Activated CD4-positive, alpha-beta T cell treated with anti-CD3 and anti-CD28 coated beads, Interleukin-2, amount 50 U/mL, for 24 hours (primary cell): Measurements from ENCODE around the gene TMED5.

ENCODE experiments used
- DNase-seq, 2 donors: peaks; one replicate each; pipeline ENCODE4 v3.0.0-alpha.2; 2020; ENCODE audit warnings: low read depth in 1 of 2, low spot score in 1 of 2

TMED5 gene

DNA sequence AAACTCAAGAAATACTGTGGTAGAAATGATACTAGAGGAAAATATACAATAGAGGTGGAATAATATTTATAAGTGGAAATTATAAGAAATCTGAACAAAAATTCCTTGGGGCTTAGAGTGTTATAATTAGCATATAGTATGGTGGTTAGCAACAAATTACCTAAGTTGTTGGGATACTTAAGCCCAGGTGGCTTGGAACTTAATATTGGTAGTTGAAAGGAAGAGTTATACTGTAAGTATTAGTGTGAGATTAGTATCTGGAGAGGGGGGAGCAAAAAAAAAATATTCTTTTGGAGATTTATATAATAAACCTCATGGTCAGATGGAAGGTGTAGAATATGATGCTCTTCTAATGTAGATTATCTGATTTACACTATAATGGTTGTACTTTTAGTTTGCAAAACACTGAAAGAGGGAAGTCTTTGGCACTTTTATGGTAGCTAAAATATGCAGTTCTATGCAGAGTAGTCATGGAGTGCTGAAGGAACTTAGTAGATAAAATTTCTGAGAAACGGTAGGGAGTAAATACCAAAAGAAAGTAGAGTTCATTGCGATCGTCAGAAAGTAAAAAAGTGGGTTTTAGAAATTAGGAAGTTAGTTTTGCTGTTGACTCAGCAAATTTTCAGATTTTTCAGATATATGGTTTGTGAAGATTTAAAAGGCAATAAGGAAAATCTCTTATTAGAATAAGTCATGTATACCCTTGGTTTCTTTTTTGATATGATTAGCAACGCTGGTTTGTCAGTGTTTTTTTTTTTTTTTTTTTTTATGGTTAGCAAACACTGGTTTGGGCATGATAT lies 55.5 kb downstream of the TMED5 start:
- no peak for DNase-seq

DNA sequence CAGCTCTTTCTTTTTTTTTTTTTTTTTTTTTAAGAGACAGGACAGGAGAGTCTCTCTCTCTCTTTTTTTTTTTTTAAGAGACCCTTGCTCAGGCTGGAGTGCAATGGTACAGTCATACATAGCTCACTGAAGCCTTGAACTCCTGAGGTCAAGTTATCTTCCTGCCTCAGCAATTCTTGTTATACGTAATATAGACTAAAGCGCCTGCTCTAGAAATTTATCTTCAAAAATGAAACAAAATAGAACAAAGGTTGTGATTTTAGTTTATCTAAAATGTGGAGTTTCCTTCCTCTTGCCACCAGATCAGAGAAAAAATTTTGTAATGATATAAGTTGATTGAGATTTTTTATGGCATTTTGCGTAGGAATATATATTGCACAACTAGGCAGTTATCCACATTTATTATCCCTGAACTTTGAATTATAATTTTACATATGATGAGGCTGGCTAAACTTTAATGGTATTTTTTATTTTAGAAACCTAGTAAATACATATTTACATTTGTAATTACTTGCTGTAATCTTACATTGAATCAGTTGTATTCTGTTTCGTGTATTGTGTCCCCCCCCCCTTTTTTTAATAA lies 56.9 kb downstream of the TMED5 start:
- no peak for DNase-seq

DNA sequence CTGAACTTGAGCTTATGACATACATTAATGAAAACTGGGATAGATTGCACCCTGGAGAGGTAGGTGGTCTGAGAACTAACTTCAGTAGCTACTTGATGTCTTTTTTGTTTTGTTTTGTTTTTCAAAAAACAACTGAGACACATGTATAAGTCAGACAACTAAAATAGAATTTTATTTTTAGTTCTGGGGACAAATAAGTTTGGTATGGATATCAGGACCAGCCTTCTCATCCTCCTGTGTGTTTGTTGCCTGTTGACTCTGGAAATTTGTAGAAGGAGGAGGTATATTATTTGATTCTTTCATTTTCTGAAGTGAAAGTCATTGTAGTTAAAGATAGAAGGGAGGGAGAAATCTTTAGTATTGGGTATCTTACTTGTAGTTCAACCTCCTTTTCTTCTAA lies 59.6 kb downstream of the TMED5 start:
- no peak for DNase-seq

DNA sequence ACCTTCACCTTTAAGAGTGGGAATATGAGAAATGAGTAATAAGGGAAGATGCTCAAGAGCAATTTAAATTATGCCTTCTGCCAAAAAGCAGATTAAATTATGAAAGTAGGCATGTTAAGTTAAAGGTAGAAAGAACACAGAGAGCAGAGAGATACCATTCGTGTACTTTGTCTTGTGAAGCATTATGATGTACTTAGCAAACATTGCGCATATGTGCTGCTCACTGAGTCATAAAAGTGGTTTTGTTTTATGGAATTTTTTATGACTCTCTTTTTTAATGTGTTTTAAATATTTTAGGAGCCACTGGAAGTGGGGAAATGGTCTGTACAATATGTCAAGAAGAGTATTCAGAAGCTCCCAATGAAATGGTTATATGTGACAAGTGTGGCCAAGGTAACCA lies 65.8 kb downstream of the TMED5 start:
- no peak for DNase-seq

DNA sequence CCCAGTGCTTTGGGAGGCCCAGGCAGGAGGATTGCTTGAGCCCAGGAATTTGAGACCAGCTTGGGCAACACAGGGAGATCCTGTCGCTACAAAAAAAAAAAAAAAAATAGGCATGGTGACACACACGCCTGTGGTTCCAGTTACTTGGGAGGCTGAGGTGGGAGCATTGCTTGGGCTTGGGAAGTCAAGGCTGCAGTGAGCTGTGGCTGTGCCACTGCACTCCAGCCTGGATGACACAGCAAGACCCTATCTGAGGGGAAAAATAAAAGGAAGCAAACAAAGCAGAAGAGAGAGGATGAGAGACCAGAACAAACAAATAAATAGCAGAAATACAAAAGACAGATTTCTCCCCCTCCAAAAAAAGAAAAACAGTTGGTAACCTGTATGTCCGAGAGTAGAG lies 67.1 kb downstream of the TMED5 start:
- DNase-seq = no peak

DNA sequence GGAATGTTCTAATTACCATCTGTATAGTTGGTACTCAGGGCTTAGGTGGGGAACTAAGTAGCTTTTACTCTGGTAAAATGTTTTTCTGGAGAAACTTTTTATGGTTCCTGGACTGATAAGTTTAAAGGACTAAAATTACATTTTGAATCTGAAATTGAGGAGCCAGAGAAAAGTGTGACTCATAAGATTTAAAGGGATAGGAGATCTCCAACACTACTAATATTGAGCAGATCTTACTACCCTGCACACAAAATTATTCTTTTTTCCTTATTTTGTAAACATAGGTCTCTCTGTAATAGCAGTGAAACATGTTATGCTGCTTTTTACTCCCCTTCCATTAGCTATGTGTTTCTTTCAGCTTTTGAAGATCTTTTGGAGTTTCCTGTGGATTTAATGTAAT lies 68.7 kb downstream of the TMED5 start:
- no peak for DNase-seq

DNA sequence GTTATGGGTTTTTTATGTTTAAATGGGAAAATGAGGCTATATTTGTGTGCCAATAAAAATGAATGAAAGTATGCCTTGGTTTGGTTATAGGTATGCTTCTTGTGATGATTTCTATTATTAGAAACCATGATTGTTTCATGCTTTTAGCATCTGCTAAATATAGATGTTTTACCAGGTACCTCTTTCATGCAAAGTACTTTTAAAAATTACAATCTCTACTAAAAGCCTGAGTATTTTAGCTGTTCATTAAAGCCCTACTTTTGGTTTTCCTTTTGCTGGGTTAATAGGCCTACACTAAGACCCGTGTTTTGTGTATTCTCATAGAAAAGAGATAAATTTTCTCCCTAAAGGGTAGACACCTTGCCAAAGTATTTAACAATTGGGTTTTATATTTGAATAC lies 69.1 kb downstream of the TMED5 start:
- no peak for DNase-seq

DNA sequence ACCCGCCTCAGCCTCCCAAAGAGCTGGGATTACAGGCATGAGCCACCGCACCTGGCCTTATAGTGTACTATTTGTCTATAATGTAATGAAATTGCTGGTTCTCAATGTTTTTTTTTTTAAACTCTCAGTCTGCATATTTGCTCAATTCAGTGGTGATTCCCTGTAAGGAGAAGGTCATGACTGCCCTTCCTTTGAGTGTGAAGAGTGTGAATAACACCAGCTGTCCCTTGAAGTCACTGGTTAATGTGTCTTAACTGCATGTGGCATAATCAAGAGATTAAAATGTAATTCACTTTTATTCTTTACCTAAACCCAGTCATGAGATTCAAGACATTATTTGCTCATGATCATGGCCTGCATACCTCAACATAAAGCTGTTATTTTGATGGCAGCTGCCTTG lies 70.6 kb downstream of the TMED5 start:
- DNase-seq = no peak

DNA sequence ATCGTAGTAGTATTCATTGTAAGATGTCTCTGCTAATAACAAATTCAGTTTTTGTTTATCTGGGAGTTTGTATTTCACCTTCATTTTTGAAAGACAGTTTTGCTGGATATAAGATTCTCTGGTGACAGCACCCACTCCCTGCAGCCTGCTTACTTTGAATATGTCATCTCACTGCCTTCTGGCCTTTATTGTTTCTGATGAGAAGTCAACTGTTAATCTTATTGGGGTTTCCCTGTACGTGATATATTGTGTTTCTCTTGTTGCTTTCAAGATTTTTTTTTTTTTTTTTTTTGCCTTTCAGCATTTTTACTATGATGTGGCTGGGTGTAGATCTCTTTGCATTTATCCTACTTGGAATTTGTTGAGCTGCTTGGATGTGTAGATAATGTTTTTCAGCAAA lies 71.9 kb downstream of the TMED5 start:
- no peak for DNase-seq

DNA sequence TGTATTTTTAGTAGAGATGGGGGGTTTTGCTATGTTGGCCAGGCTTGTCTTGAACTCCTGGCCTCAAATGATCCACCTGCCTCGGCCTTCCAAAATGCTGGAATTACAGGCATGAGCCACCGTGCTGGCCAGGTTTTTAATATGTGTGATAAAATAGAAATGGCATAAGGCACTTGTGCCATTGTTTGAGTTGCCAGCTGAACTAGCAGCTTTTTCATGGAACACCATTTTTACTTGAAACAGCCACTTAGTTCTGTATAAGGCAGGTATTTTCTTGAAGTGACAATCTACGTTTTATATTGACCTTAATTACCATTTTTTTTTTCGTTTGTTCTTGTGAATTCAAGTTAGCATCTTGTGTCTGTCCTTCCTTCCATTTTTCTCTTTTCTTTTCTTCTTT lies 72.8 kb downstream of the TMED5 start:
- no peak for DNase-seq

DNA sequence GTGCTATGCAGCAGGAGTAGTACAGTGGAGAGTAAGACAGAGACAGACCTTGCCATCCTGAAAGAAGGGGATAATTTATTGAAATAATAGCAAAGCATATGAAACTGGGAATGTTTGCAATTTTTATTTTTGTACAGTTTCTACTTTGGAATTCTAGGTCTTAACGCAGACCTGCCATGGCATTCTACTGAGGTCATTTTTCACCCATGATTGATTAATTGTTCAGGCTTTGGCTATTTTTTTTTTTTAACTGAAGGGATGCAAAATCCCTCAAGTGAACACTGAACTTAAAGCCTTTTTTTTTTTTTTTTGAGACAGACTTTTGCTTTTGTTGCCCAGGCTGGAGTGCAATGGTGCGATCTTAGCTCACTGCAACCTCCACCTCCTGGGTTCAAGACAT lies 74.0 kb downstream of the TMED5 start:
- DNase-seq = no peak

DNA sequence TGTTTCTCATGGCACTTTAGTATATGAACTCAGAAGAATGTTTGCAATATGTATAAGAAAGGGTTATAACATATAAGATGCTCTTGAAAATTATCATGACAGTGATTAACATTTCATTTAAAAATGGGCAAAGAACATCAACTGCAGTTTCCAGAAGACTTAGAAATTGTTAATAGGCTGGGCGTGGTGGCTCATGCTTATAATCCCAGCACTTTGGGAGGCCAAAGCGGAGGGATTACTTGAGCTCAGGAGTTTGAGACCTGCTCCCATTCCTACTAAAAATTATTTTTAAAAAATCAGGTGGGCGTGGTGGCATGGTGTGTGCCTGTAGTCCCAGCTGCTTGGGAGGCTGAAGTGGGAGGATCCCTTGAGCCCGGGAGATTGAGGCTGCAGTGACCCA lies 78.1 kb downstream of the TMED5 start:
- DNase-seq = no peak
